Neutrophil (primary cell): ENCODE results near the gene PIEZO2.

Source experiments
- H3K27ac ChIP-seq: fragments of 200-600 bp; sonication (generic); 2 replicates; pipeline ENCODE4 v1.5.1; 2016; ENCODE audit warnings: mild to moderate bottlenecking, moderate library complexity
- H3K27me3 ChIP-seq: fragments of 200-600 bp; sonication (generic); 2 replicates; pipeline ENCODE4 v1.6.0; 2016; ENCODE audit warnings: mild to moderate bottlenecking
- H3K36me3 ChIP-seq: fragments of 200-600 bp; sonication (generic); 2 replicates; pipeline ENCODE4 v1.5.1; 2017
- H3K4me1 ChIP-seq, 2 experiments: fragments of 200-600 bp in 1 of 2; sonication (generic) in 1 of 2; 1 replicate in 1 of 2; 2 replicates in 1 of 2; pipeline versions ENCODE4 v1.5.1 to v1.6.1; 2013 to 2016; ENCODE audit warnings: low read depth in 1 of 2, low read length in 1 of 2, mild to moderate bottlenecking in 1 of 2, moderate library complexity in 1 of 2; ENCODE audit not compliant: control insufficient read depth in 1 of 2, insufficient read depth in 1 of 2
- H3K4me3 ChIP-seq, 2 experiments: fragments of 200-600 bp in 1 of 2; sonication (generic) in 1 of 2; 1 replicate in 1 of 2; 2 replicates in 1 of 2; pipeline ENCODE4 v1.5.1; 2013 to 2016; ENCODE audit warnings: low read depth in 1 of 2, low read length in 1 of 2, mild to moderate bottlenecking in 1 of 2, moderate library complexity in 1 of 2
- H3K9me3 ChIP-seq: fragments of 200-600 bp; sonication (generic); 2 replicates; pipeline ENCODE4 v1.5.1; 2016
- CTCF ChIP-seq: fragments of 200-600 bp; sonication (generic); IDR thresholded peaks from 2 replicates; pipeline ENCODE4 v1.5.1; 2016; ENCODE audit warnings: antibody characterized with exemption

PIEZO2 gene

GRCh38 chr18:10776493-10776892 is 372.9 kb downstream of the PIEZO2 start:
- Histone ChIP-seq H3K36me3 (no peaks in the 10 kb centered on the region), H3K27me3 (no peaks in the 10 kb centered on the region), H3K27ac (no peak overlapping the region), H3K4me1 (peaks cover 0 to under 1% of the 10 kb centered on the region in 2 experiments), H3K9me3 (no peaks in the 10 kb centered on the region), H3K4me3 (no peak overlapping the region)
- TF ChIP-seq CTCF, result no peak

GRCh38 chr18:10775026-10775425 is 374.3 kb downstream of the PIEZO2 start:
- H3K27ac ChIP-seq, result no peak overlapping the region
- H3K4me3 ChIP-seq, result no peak overlapping the region
- no peaks in the 10 kb centered on the region for H3K36me3 ChIP-seq
- no peaks in the 10 kb centered on the region for H3K27me3 ChIP-seq
- H3K9me3 ChIP-seq, result no peaks in the 10 kb centered on the region
- no peaks in the 10 kb centered on the region for H3K4me1 ChIP-seq
- no peak for TF ChIP-seq CTCF

GRCh38 chr18:10771053-10771709 is 378.2 kb downstream of the PIEZO2 start:
- Histone ChIP-seq H3K4me3 (no peak overlapping the region), H3K27ac (no peak overlapping the region), H3K4me1 (peaks cover 0 to 6% of the 10 kb centered on the region in 2 experiments), H3K36me3 (no peaks in the 10 kb centered on the region), H3K9me3 (no peaks in the 10 kb centered on the region), H3K27me3 (no peaks in the 10 kb centered on the region)
- TF ChIP-seq CTCF, result no peak

GRCh38 chr18:10770264-10770663 is 379.1 kb downstream of the PIEZO2 start:
- no peaks in the 10 kb centered on the region for H3K9me3 ChIP-seq
- no peaks in the 10 kb centered on the region for H3K36me3 ChIP-seq
- H3K4me1 ChIP-seq, result peaks cover 0 to 6% of the 10 kb centered on the region in 2 experiments
- H3K27me3 ChIP-seq, result no peaks in the 10 kb centered on the region
- no peak overlapping the region for H3K27ac ChIP-seq
- no peak for TF ChIP-seq CTCF
- no peak overlapping the region for H3K4me3 ChIP-seq

- H3K4me3 ChIP-seq, result no peak overlapping the region
- H3K27me3 ChIP-seq, result no peaks in the 10 kb centered on the region
Observed at GRCh38 chr18:10768221-10768620, 381.1 kb downstream of the PIEZO2 start.

More at GRCh38 chr18:10768221-10768620, 381.1 kb downstream of the PIEZO2 start:
- TF ChIP-seq CTCF, result no peak
- H3K27ac ChIP-seq, result no peak overlapping the region
- H3K4me1 ChIP-seq, result peaks cover 0 to 6% of the 10 kb centered on the region in 2 experiments
- no peaks in the 10 kb centered on the region for H3K9me3 ChIP-seq
- no peaks in the 10 kb centered on the region for H3K36me3 ChIP-seq
